Prostate gland (tissue), 2 donors: Measurements from ENCODE around the gene SORBS1. TPM values are rescaled to one million over a fixed set of nuclear protein-coding genes. Genes with fewer than 3 reads are reported as not detected.

Source experiments
- DNase-seq: peaks from one replicate; pipeline ENCODE4 v3.0.0-alpha.2; 2019; ENCODE audit warnings: low spot score
- H3K27ac ChIP-seq, 2 donors: fragments of 200-600 bp; sonication (generic); 2 replicates each; pipeline ENCODE4 v1.5.1; 2017 to 2019
- H3K27me3 ChIP-seq: fragments of 200-600 bp; sonication (generic); replicated peaks from 2 replicates; pipeline ENCODE4 v1.5.1; 2019; ENCODE audit not compliant: insufficient read depth
- H3K36me3 ChIP-seq, 2 donors: fragments of 200-600 bp; sonication (generic); 1 replicate in 1 of 2; 2 replicates in 1 of 2; pipeline versions ENCODE4 v1.5.1 to v1.8.1; 2017 to 2019
- H3K4me1 ChIP-seq: fragments of 200-600 bp; sonication (generic); replicated peaks from 2 replicates; pipeline ENCODE4 v1.5.1; 2019
- H3K4me3 ChIP-seq, 2 donors: fragments of 200-600 bp; sonication (generic); 2 replicates each; pipeline ENCODE4 v1.5.1; 2017 to 2019
- H3K9me3 ChIP-seq: fragments of 200-600 bp; sonication (generic); 2 replicates; pipeline ENCODE4 v1.5.1; 2017
- POLR2A ChIP-seq: fragments of 450-650 bp; IDR thresholded peaks from one replicate; pipeline ENCODE4 v1.6.1; 2016; ENCODE audit warnings: antibody characterized with exemption, mild to moderate bottlenecking
- POLR2AphosphoS5 ChIP-seq: sonication (generic); formaldehyde crosslinking; IDR thresholded peaks from one replicate; pipeline ENCODE4 v1.6.1; 2017; ENCODE audit warnings: antibody characterized with exemption
- WGBS: methylation state at CpG from one replicate; pipeline ENCODE4 v1.1.5; 2018; 5-methylcytosine and 5-hydroxymethylcytosine counted together
- intact Hi-C: fragments of 100-400 bp; cut with DNase I; formaldehyde crosslinking; loops from one replicate; pipeline ENCODE4 v1.14.2; 2022
- total RNA-seq, 2 donors: library from RNA; depleted of rRNA; stranded (reverse); fragments of >200 nt; gene quantifications; one replicate each; pipeline ENCODE4 v1.1.0, GENCODE V29; 2016
- TF ChIP-seq, protein P1 (sequence below), 4 experiments: fragments of 200-600 bp in 2 of 4; fragments of 450-650 bp in 2 of 4; sonication (generic) in 2 of 4; IDR thresholded peaks; 1 replicate in 3 of 4; 2 replicates in 1 of 4; pipeline ENCODE4 v1.5.1; 2016 to 2019; ENCODE audit warnings: antibody characterized with exemption in 4 of 4, mild to moderate bottlenecking in 2 of 4, moderate library complexity in 2 of 4

Gene SORBS1
- total RNA-seq, 2 donors from 2014 or later = 84.6 to 189 TPM

DNA sequence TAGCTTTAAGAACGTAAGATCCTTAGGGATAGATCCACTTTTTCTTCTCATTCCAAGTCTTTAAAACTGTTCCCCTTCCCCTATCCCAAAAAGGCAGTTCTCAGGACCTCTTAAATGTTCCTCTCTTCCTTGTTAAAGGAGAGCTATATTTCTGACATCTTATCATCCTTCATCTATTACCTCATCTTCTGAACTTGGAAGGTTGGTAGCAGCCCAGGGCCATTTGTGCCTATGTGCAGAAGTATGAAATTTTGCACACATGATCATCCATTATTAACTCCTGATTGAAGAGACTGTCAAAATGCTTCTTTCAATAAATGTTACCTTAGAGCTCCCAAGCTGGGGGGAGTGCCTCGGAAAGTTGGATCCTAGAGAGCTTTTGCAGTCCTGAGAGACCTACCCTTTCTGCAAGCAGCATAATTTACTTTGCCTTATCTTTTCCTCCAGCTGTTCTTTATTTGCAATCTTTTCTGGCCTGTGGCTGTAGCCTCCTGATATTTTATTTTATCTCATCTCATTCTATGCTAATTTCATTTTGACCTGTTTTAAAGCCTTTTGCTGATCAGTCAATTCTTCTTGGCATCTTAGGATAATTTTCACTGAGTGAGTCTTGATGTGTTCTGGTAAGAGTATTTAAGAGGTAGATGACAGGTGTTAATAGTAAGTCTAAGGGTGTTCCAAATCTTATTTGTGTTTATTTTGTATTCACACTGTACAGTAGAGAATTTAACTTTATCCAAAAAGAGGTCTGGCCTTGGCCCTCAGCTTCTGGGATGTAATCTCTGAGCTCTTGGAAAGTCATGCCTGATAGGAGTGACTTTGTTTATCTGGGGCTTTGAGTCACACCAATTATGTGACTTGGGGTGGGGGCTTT, 135.3 kb downstream of the SORBS1 start:
- no peak for DNase-seq
- TF ChIP-seq POLR2A = no peak
- 62% methylated on average over 2 of the region's 2 CpGs for WGBS
- no peak overlapping the region for H3K4me3 ChIP-seq
- no peak overlapping the region for H3K27ac ChIP-seq
- H3K9me3 ChIP-seq = no peaks in the 10 kb centered on the region
- H3K36me3 ChIP-seq = no peaks in the 10 kb centered on the region
- intact Hi-C loops = no loop called here
- no peaks in the 10 kb centered on the region for H3K4me1 ChIP-seq
- no peaks in the 10 kb centered on the region for H3K27me3 ChIP-seq

DNA sequence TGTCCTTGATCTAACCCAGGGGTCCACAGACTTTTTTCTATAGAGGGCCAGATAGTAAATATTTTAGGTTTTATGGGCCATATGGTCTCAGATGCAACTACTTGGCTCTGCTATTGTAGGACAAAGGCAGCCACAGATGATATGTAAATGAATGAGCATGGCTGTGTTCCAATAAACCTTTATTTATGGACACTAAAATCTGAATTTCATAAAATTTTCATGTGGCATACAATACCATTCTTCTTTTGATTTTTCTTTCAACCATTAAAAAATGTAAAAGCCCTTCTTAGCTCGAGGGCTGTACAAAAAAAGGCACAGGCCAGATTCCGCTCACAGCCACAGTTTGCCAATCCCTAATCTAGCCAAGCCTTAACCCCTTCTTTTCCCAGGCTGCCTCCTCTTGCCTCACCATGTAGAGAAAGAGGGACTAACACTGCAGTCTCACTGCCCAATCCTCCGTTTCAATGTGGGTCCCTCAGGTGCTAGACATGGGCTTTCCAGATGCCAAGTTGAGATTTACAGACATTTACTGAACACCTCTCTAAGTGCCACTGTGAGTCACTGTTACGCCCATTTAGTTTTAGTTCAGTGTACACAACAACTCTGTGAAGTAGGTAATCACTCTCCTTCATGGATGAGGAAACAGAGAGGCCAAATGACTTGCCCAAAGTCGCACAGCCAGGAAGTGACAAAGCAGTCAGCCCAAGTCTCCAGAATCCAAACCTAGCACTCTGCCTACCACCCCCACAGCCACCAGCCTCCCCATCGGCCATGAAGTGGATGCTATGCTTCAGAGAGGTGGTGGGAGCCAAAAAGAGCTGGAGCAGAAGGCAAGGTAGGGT, 137.8 kb downstream of the SORBS1 start:
- TF ChIP-seq POLR2AphosphoS5 (no peak), POLR2A (no peak)
- TF ChIP-seq, protein P1, sequence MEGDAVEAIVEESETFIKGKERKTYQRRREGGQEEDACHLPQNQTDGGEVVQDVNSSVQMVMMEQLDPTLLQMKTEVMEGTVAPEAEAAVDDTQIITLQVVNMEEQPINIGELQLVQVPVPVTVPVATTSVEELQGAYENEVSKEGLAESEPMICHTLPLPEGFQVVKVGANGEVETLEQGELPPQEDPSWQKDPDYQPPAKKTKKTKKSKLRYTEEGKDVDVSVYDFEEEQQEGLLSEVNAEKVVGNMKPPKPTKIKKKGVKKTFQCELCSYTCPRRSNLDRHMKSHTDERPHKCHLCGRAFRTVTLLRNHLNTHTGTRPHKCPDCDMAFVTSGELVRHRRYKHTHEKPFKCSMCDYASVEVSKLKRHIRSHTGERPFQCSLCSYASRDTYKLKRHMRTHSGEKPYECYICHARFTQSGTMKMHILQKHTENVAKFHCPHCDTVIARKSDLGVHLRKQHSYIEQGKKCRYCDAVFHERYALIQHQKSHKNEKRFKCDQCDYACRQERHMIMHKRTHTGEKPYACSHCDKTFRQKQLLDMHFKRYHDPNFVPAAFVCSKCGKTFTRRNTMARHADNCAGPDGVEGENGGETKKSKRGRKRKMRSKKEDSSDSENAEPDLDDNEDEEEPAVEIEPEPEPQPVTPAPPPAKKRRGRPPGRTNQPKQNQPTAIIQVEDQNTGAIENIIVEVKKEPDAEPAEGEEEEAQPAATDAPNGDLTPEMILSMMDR (IDR thresholded peaks at IDR 0.05) = no peak
- peak overlapping the region in 1 of 2 donors; percentile 26 for H3K27ac ChIP-seq
- H3K9me3 ChIP-seq = no peaks in the 10 kb centered on the region
- H3K27me3 ChIP-seq = no peaks in the 10 kb centered on the region
- no peaks in the 10 kb centered on the region for H3K36me3 ChIP-seq
- no peaks in the 10 kb centered on the region for H3K4me1 ChIP-seq
- WGBS = 61% methylated on average over 6 of the region's 6 CpGs
- intact Hi-C loops = no loop called here
- no peak overlapping the region for H3K4me3 ChIP-seq
- DNase-seq = no peak

DNA sequence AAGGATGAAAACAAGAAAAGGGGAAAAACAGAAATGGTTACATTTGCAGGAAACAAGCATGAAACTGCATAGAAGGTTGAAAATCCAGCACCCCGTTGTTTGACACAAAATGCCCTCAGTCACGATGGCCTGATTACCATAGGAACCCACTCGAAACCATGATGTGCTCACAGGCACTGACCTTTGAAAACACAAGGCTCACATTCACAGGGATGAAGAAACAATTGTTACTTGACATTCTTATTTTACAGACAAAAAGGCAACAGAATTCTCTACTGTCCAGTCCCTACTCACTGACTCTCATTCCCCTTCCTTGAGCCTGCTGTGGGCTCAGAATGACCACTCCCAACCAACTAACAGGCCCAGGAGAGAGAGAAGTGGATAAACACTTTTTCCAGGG, 138.9 kb downstream of the SORBS1 start:
- intact Hi-C loops = no loop called here
- no peak for DNase-seq
- no peak for TF ChIP-seq POLR2AphosphoS5
- TF ChIP-seq, protein P1 (IDR thresholded peaks at IDR 0.05) = no peak
- no peak for TF ChIP-seq POLR2A
- Histone ChIP-seq H3K27ac (peak overlapping the region in 1 of 2 donors; percentile 20), H3K4me3 (no peak overlapping the region), H3K27me3 (no peaks in the 10 kb centered on the region), H3K36me3 (no peaks in the 10 kb centered on the region), H3K9me3 (no peaks in the 10 kb centered on the region), H3K4me1 (no peaks in the 10 kb centered on the region)
- 76% methylated on average over 3 of the region's 3 CpGs for WGBS

DNA sequence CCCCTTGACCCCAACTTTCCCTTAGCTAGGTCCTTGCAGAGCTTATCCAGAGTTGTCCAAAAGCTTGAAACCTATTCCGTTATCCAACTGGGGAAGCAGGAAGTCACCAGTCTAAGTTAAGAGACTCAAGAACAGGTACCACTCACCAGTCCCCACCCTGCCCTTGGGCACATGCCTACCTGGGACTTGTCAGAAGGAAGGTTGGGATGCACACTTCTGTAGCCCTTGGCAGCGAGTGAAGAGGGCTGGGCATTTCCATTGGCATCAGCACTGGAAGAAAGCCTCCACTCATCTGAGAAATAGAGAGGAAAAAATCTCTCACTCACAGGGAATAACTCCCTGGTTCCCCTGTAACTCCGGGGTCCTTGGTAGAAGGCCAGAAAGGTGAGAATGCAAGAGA, 139.4 kb downstream of the SORBS1 start:
- TF ChIP-seq POLR2AphosphoS5 (no peak), POLR2A (no peak)
- TF ChIP-seq, protein P1 (IDR thresholded peaks at IDR 0.05) = no peak
- Histone ChIP-seq H3K9me3 (no peaks in the 10 kb centered on the region), H3K27me3 (no peaks in the 10 kb centered on the region), H3K36me3 (no peaks in the 10 kb centered on the region), H3K27ac (no peak overlapping the region), H3K4me3 (no peak overlapping the region), H3K4me1 (no peaks in the 10 kb centered on the region)
- DNase-seq = no peak
- intact Hi-C loops = no loop called here
- 92% methylated on average over 3 of the region's 3 CpGs for WGBS

DNA sequence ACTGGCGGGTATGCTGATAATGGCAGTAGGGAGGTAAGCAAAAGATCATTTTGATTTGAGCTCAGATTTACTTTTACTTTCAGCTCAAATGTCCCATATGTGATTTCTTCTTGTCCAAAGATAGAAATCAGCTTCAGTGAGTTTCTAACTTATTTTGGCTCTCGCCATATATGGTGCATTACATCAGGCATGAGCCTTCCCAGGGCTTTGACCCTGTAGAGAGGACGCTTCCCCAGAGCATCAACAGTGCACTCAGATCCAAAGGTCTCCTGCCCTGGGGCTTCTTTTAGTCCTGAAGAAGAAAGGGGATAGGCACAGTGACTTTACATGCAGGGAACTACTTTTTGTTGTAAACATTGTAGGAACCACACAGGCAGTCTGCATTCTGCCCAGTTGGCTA, 141.8 kb downstream of the SORBS1 start:
- WGBS = 86% methylated on average over 3 of the region's 3 CpGs
- Histone ChIP-seq H3K4me1 (no peaks in the 10 kb centered on the region), H3K9me3 (no peaks in the 10 kb centered on the region), H3K27ac (peak overlapping the region; percentile 36 to 44), H3K27me3 (no peaks in the 10 kb centered on the region), H3K4me3 (no peak overlapping the region), H3K36me3 (no peaks in the 10 kb centered on the region)
- intact Hi-C loops = no loop called here
- DNase-seq = no peak
- TF ChIP-seq POLR2A (no peak), POLR2AphosphoS5 (no peak)
- TF ChIP-seq, protein P1 (IDR thresholded peaks at IDR 0.05) = no peak
